ENCODE data around the gene SHISA9.

The SHISA9 gene

DNA sequence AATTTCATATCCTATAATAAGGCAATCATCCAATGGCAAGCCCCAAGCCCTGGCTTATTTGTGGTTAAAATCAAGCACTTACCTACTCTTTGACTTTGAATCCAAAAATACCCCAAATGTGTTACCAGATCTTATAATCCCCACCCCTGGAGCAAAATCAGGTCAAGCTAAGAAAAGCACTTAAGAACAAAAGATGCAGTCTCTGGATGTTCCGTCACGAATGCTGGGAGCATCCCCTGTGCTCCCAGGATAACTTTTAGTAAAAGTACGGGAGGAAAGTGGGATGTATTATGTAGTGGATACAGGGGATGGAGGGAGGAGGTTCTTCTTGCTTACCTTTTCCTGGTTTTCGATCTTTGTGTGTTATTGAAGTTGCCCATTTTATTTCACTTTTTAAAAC lies 29.5 kb downstream of the SHISA9 start:
- in situ Hi-C loops (cut with MboI; ENCODE audit: low pct_unique_long_range_greater_than_20kb, low sequenced_read_pairs) = no loop called here

DNA sequence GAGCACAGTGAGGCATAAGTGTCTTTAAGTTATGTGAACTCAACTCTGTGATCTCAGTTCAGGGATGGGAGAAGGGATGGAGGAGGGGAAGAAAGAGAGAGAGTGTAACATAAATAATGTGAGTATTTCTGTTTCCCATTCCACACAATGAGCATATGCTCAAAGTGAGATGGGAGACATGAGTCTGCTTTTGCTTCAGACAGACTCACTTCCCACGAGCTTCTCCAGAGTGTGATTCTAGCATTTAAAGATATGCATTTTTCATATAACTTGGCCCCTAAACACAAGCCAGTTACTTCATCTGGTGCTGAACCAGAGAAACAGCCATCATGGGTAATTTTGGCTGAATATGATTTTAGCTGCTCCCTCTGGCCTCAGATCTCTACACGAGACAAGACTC lies 35.0 kb downstream of the SHISA9 start:
- DNase-seq = no peak
- in situ Hi-C loops (cut with MboI; ENCODE audit: low pct_unique_long_range_greater_than_20kb, low sequenced_read_pairs) = no loop called here

More for the DNA sequence above, 29.5 kb downstream of the SHISA9 start:
- DNase-seq = no peak

DNA sequence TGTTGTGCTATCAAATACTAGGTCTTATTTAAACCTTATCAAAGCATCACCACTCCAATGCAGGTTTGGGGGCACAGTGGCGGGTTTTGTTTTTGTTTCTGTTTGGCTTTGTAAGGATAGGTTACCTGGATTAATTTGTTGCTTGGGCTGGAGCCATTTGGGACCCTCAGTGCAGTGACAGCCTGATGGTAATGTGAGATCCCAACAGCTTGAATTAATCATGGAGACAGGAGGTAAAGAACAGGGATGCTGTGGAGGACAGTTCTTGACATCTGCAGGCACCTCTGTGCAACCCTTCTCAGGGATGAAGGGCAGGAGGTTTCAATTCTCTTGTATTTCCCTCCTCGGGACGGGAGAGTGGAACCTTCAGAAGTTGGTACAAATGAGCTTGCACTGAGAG lies 40.5 kb downstream of the SHISA9 start:
- in situ Hi-C loops (cut with MboI; ENCODE audit: low pct_unique_long_range_greater_than_20kb, low sequenced_read_pairs) = no loop called here
- no peak for DNase-seq

DNA sequence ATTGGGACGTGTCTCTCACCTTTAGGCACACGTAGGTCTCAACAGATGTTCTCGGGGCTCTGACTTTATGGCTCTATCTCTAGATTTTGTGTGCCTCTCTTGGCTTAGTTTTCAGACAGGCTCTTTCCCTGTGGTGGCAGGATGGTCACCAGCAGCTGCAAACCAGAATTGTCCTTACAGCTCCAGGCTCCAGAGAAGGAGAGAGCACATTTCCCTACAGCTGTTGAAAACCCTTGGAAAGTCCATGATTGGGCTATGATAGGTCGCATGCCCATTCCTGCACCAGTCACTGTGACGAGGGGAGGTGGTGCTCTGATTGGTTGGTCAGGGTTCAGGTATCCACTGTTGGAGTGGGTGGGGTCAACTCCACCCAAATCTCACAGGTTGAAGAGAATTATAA lies 41.5 kb downstream of the SHISA9 start:
- DNase-seq = no peak
- in situ Hi-C loops (cut with MboI; ENCODE audit: low pct_unique_long_range_greater_than_20kb, low sequenced_read_pairs) = no loop called here

DNA sequence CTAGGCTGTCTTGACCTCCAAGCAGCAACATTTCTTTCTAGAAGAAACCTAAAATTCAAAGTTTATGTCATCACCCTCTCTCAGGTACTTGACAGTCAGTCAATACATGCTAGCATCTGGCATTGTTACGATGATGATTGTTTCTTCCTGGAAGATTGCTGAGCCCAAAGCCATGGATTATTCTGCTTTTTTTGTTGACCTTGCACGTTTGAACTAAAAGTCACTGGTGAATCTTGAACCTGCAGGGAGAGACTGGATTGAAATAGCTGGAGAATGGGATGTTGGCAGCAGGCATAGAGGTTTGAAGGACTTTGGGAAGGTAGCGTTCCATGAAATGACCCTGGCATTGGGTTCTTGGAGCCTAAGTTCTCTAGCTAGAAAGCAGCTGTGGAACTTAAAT lies 42.9 kb downstream of the SHISA9 start:
- in situ Hi-C loops (cut with MboI; ENCODE audit: low pct_unique_long_range_greater_than_20kb, low sequenced_read_pairs) = no loop called here
- DNase-seq = no peak

DNA sequence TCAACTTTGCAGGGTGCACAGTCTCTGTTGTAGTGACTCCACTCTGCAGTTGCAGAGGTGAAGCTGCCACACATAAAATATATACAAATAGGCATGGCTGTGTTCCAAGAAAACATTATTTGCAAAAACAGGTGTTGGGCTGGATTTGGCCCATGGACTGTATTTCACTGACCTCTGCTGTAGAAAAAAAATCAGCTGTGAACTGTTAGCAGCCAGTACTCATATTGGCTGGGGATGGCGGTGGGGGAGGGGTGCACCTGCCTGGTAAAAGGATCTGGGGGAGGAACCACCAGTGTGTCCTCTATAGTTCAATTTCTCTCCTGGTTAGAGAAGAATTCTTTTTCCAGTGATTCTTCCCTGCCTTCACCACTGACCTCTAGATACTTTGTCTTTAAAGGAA lies 50.0 kb downstream of the SHISA9 start:
- in situ Hi-C loops (cut with MboI; ENCODE audit: low pct_unique_long_range_greater_than_20kb, low sequenced_read_pairs) = no loop called here
- DNase-seq = no peak

DNA sequence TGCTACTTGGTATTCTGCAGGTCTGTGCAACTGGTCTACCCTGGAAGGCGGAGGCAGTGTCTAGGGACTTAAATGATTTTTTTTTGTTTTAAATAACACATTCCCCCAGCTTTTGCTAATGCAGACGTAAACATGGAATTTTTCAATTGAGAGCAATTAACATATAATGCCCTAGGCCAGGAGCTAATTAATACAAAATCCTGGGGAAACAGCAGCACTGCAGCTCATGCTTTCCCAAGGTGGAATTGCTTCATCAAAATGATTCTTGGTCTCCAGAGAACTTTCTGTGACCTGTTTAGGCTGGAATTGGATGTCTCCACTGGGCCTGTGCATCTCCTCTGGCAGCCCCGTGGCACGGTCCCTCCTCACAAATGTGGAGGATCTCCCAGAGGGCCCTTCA lies 50.6 kb downstream of the SHISA9 start:
- in situ Hi-C loops (cut with MboI; ENCODE audit: low pct_unique_long_range_greater_than_20kb, low sequenced_read_pairs) = no loop called here
- no peak for DNase-seq

DNA sequence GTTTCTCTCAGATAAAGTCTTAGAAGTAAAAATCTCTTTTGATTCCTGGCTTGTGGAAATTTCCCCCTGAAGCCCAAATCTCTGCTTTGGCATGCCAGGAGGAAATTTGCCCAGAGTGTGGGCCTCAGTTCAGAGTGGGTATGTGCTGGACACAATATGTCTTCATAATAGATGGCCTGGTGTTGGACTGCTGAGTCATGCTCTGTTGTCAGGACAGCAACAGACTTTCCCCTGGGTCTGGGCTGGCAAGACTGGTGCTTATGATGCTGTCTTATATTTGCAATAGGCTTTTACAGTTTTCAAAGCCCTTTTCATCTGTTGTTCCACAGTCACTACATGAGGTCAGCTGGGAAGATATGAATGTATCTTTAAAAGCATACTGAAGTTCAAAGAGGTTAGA lies 57.0 kb downstream of the SHISA9 start:
- no peak for DNase-seq
- in situ Hi-C loops (cut with MboI; ENCODE audit: low pct_unique_long_range_greater_than_20kb, low sequenced_read_pairs) = no loop called here

DNA sequence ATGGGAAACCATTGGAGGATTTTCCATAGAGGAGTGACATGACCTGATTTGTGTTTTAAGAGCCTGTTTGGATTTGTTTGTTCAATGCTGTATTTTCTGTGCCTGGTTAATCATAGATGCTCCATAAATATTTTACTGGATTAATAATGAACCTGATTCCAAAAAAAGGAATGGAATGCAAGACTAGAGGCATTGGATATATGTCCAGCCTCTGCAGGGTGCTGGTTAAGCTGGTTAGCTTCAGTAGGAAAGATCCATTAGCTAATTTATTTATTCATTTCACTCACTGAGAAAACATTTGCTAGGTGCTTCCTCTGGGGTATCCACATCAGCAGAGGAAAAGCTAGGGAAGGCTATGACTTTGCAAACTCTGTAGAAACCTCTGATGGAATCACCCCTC lies 57.7 kb downstream of the SHISA9 start:
- no peak for DNase-seq
- in situ Hi-C loops (cut with MboI; ENCODE audit: low pct_unique_long_range_greater_than_20kb, low sequenced_read_pairs) = no loop called here

DNA sequence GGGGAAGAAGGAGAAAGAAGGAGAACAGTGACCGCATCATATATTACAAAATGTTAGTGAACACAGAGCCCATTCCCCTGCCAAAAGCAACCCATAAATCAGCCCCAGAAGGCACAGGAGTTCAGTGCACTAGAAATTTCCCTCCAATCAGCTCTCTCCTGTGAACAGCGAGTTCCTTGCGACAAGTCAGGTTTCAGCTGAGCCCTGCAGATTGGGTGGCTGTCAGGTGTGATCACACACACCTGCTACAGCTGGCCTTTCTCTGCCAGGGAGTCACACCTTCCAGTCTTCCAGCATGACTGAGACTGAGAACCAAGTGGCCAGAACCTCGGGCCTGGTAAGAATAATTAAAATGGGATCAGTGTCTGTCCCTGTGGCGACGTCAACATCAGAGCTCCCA lies 60.2 kb downstream of the SHISA9 start:
- in situ Hi-C loops (cut with MboI; ENCODE audit: low pct_unique_long_range_greater_than_20kb, low sequenced_read_pairs) = no loop called here
- no peak for DNase-seq

DNA sequence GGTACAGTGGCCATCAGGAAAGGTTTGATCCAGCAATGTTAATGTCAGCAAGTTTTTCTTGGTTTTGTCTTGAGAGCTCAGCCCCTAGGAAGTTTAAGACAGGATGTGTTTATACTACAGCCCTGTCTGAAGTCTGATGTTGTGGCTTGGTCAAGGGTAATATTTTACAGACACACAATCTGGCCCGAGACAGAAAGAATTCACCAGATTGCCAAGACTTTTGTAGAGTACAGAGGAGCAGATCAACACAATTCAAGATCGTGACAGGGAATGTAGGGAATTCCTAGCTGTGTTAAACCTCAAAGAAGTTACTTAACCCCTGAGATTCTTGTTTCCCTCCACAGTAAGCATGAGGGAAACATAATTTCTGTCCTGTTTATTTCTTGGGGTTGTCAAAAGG lies 63.1 kb downstream of the SHISA9 start:
- no peak for DNase-seq
- in situ Hi-C loops (cut with MboI; ENCODE audit: low pct_unique_long_range_greater_than_20kb, low sequenced_read_pairs) = no loop called here

DNA sequence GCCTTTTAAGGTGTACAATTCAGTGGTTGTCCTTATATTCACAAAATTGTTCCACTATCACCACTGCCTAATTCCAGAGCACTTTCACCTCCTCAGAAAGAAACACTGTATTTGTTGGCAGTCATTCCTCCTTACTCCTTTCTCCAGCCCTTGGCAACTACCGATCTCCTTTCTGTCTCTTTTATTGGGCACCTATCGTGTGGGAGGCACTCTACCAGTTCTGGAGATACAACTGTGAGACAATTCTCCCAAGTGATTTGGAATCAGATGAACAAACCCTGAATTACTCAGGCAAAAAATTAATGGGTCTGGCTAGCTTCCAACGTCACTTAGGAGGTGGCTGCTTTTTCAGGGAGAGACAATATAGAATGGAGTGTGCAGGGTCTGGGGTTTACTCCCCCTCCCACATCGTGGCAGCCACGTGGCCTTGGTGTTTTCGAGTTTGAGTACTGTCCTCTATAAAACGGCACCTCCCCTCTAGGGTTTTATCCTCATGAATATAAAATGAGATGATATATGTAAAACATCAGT lies 63.9 kb downstream of the SHISA9 start:
- in situ Hi-C loops (cut with MboI; ENCODE audit: low pct_unique_long_range_greater_than_20kb, low sequenced_read_pairs) = no loop called here

DNA sequence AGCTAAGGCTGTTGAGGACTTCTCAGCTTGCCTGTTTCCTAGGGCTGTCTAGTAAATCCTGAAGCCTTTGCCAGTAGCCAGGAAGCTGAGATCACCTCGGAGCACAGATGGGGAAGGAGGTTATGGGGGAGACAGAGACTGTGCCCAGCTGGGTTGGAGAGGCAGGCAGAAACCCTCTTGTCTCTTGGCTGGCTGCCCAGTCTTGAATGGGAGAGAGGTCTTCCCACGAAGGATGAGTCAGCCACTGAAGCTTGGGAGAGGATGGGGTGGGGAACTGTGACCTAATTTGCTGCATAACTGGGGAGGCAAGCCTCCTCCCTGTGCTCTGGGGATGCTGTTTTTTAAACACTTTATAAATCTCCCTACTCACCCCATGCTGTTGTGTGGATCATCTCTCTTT lies 69.8 kb downstream of the SHISA9 start:
- in situ Hi-C loops (cut with MboI; ENCODE audit: low pct_unique_long_range_greater_than_20kb, low sequenced_read_pairs) = no loop called here
- DNase-seq = peak; percentile 5

More for the DNA sequence above, 63.9 kb downstream of the SHISA9 start:
- no peak for DNase-seq

DNA sequence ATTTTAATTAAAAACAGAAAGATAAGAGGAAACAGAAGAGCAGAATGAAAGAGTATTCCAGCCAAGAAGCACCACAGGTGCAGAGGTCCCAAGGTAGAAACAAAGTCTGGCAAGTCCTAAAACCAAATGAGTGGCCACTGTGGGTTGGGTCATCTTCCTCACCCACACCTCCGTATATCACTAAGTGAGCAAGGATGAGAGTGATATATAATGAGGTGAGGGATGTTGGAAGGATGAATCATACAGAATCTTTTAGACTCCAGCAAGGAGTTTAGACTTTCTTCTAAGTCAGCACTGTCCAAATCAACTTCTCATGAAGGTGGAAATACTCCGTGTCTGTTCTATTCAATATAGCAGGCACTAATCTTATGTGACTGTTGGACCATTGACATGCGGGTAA lies 70.8 kb downstream of the SHISA9 start:
- in situ Hi-C loops (cut with MboI; ENCODE audit: low pct_unique_long_range_greater_than_20kb, low sequenced_read_pairs) = no loop called here
- no peak for DNase-seq

DNA sequence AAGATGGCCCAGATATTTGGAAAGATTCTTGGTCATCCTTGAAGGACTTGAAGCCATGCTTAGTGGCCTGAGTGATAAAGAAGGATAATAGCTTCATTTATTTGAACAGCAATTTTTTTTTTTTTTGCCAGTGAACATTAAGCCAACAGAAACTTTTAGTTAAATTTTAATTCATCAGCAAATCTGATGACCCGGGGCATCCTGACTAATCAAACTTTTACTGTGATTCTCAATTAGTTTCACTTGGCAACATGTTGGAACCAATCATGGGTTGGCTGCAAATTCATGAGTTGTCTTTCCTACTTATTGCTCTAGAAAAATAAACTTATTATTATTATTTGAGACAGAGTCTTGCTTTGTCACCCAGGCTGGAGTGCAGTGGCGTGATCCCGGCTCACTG lies 74.4 kb downstream of the SHISA9 start:
- no peak for DNase-seq
- in situ Hi-C loops (cut with MboI; ENCODE audit: low pct_unique_long_range_greater_than_20kb, low sequenced_read_pairs) = no loop called here

DNA sequence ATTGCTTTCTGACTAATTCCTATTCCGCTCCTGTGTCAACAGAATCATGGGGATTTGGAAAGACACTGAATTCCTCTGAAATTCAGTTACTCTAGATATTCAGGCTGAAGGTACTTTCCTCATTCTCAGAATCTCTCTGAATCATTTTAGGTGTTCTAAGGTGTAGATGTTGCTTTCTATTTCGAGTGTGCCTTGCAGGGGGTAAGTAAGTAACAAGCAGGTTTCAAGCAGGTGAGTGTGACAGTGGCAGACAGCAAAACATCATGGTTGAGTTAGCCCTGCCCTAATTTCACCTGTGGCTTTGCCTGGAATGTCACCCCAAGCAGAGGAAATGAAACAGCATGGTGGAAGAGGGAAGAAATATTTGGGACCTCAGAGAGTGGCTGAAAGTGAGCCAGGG lies 75.1 kb downstream of the SHISA9 start:
- in situ Hi-C loops (cut with MboI; ENCODE audit: low pct_unique_long_range_greater_than_20kb, low sequenced_read_pairs) = no loop called here
- DNase-seq = no peak

DNA sequence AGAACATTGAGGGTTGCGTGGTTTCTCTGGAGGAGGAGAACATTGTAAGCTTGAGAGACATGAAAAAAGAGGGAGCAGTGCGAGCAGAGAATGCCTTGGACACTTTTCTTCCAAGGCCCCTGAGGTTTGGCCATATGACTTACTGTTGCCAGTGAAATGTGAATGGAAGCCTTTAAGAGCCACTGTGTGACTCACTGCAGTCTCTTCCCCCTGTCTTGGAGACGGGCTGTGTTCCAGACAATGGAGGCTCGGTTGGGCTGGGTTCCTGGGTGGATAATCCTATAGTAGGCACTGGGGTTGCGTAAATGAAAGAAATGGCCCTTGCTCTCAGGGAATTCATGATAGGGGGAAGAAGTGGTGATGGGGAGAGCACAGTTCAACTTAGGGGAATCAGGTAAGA lies 75.5 kb downstream of the SHISA9 start:
- DNase-seq = no peak
- in situ Hi-C loops (cut with MboI; ENCODE audit: low pct_unique_long_range_greater_than_20kb, low sequenced_read_pairs) = no loop called here

DNA sequence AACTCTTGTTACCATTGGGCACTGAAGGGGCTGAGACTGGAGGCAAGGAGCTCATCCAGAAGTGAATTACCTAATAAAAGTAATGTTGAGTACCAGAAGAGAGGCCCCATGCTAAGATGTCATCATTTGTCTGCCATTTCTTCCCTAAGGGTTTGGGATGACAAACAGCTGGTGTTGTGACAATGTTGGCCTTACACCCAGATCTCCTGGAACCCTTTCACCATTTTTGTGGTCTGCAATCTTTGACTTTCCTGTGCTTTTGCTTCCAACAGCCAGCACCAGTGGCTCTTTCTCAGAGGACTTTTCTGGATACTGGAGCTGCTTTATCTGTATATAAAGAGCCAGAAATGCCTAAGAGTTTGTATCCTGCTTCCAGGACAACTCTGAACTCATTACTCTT lies 84.1 kb downstream of the SHISA9 start:
- no peak for DNase-seq
- in situ Hi-C loops (cut with MboI; ENCODE audit: low pct_unique_long_range_greater_than_20kb, low sequenced_read_pairs) = no loop called here

DNA sequence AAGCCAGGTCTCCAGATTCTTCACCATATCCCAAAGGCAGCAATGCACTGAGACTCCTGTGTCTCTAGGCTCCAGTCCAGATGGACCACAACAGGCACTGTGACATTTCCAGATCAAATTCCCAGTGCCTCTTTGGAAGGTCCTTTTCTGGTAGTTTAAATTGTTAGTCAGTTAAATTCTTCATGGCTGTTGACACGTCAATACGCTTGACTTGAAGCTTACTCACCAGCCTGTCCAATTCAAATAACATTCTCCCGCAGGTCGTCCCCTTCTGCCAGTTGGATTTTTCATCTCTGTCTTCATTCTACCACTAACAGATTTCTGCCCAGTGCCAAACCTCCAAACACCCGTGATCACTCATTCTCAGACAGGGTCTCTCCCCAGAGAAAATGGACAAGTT lies 86.7 kb downstream of the SHISA9 start:
- DNase-seq = no peak
- in situ Hi-C loops (cut with MboI; ENCODE audit: low pct_unique_long_range_greater_than_20kb, low sequenced_read_pairs) = no loop called here

DNA sequence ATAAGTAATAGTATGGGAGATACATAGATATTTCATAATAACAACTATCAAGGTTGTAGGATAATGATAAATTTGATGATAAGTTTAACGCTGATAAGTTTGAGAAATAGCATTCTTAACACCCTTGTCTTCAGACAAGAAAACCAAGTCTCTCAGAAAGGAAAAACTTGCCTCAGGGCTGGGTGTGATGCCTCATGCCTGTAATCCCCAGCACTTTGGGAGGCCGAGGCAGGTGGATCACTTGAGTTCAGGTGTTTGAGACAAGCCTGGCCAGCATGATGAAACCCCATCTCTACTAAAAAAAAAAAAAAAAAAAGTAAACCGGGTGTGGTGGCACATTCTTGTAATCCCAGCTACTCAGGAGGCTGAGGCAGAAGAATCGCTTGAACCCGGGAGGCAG lies 90.7 kb downstream of the SHISA9 start:
- in situ Hi-C loops (cut with MboI; ENCODE audit: low pct_unique_long_range_greater_than_20kb, low sequenced_read_pairs) = no loop called here
- no peak for DNase-seq

DNA sequence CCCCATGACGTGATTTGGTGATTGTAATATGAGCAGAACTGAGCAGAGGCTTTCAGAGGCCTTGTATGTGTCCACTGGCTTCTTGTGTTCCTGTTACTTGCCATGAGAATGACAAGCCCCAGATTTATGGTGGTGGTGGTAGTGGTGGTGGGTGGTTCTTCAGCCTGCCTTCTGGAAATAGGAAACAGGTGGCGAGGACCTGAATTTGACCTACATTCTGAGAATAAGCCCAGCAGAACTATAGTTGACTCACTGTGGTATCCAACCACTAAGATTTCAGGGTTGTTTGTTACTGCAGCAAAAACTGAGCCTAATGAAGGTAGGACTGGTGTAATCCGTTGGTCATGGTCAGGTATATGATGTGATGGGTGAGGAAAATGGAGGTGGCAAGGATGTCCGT lies 93.0 kb downstream of the SHISA9 start:
- no peak for DNase-seq
- in situ Hi-C loops (cut with MboI; ENCODE audit: low pct_unique_long_range_greater_than_20kb, low sequenced_read_pairs) = no loop called here
